Chondrocyte (in vitro differentiated cells): ENCODE data around the gene GRAMD1C. TPM values are rescaled to one million over a fixed set of nuclear protein-coding genes. Genes with fewer than 3 reads are reported as not detected.

ENCODE experiments used
- DNase-seq: peaks from one replicate; pipeline ENCODE4 v3.0.0; 2021; ENCODE audit warnings: mixed read lengths, low spot score
- H3K27ac Mint-ChIP-seq: one replicate; pipeline ENCODE4 v1.8.0; 2021; ENCODE audit warnings: mild to moderate bottlenecking, moderate library complexity, mixed read lengths; ENCODE audit not compliant: unreplicated experiment
- H3K27me3 Mint-ChIP-seq: 2 replicates; pipeline ENCODE4 v1.8.0; 2021; ENCODE audit warnings: low read depth, mixed read lengths
- H3K36me3 Mint-ChIP-seq: 2 replicates; pipeline ENCODE4 v1.8.0; 2021; ENCODE audit warnings: low read depth, mixed read lengths
- H3K4me1 Mint-ChIP-seq: 2 replicates; pipeline ENCODE4 v1.8.0; 2021; ENCODE audit warnings: low read depth, mild to moderate bottlenecking, mixed read lengths
- H3K4me3 Mint-ChIP-seq: one replicate; pipeline ENCODE4 v1.8.0; 2021; ENCODE audit warnings: mild to moderate bottlenecking, moderate library complexity, mixed read lengths; ENCODE audit not compliant: unreplicated experiment
- H3K9me3 Mint-ChIP-seq: 2 replicates; pipeline ENCODE4 v1.8.0; 2021; ENCODE audit warnings: low read depth, mixed read lengths
- long read RNA-seq: library from polyadenylated mRNA; stranded (forward); transcript quantifications from one replicate; pipeline ENCODE4 v2.0.0, GENCODE V29; 2021
- total RNA-seq: library from RNA; stranded (reverse); gene quantifications from 3 replicates; pipeline ENCODE4 v1.2.1, GENCODE V29; 2021
- TF ChIP-seq, protein P1 (sequence below): fragments of 200-600 bp; sonication (generic); IDR thresholded peaks from 2 replicates; pipeline ENCODE4 v1.5.0; 2021; ENCODE audit warnings: antibody characterized with exemption, mild to moderate bottlenecking, moderate library complexity

The GRAMD1C gene
- total RNA-seq: 1.2 to 2.3 TPM (median 1.6 TPM) in 3 replicates
- long read RNA-seq: 0 reads

GRCh38 chr3:113838631-113839209 lies at the start of gene GRAMD1C:
Gene GRAMD1C (plus strand): TSS chr3:113838788. CDS start chr3:113838910, 122 bp downstream.
- H3K9me3 Mint-ChIP-seq: no peaks in the 10 kb centered on the region
- no peaks in the 10 kb centered on the region for H3K27me3 Mint-ChIP-seq
- peaks cover 9% of the 10 kb centered on the region for H3K4me1 Mint-ChIP-seq
- TF ChIP-seq, protein P1, sequence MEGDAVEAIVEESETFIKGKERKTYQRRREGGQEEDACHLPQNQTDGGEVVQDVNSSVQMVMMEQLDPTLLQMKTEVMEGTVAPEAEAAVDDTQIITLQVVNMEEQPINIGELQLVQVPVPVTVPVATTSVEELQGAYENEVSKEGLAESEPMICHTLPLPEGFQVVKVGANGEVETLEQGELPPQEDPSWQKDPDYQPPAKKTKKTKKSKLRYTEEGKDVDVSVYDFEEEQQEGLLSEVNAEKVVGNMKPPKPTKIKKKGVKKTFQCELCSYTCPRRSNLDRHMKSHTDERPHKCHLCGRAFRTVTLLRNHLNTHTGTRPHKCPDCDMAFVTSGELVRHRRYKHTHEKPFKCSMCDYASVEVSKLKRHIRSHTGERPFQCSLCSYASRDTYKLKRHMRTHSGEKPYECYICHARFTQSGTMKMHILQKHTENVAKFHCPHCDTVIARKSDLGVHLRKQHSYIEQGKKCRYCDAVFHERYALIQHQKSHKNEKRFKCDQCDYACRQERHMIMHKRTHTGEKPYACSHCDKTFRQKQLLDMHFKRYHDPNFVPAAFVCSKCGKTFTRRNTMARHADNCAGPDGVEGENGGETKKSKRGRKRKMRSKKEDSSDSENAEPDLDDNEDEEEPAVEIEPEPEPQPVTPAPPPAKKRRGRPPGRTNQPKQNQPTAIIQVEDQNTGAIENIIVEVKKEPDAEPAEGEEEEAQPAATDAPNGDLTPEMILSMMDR: peak; percentile 91
- peak within 1 kb of the TSS; percentile 80 for H3K4me3 Mint-ChIP-seq
- H3K27ac Mint-ChIP-seq: peak within 1 kb of the TSS; percentile 23
- DNase-seq: no peak
- H3K36me3 Mint-ChIP-seq: no peaks in the 10 kb centered on the region

GRCh38 chr3:113791381-113791780 lies 47.2 kb upstream of the GRAMD1C start:
- Mint-ChIP-seq H3K27ac (no peak overlapping the region), H3K27me3 (no peaks in the 10 kb centered on the region), H3K4me1 (peaks cover 7% of the 10 kb centered on the region), H3K9me3 (no peaks in the 10 kb centered on the region), H3K36me3 (peaks cover 15% of the 10 kb centered on the region), H3K4me3 (no peak overlapping the region)
- no peak for DNase-seq
- TF ChIP-seq, protein P1: no peak

GRCh38 chr3:113794526-113794925 lies 44.1 kb upstream of the GRAMD1C start:
- Mint-ChIP-seq H3K4me3 (no peak overlapping the region), H3K36me3 (peaks cover 18% of the 10 kb centered on the region), H3K4me1 (peaks cover 1% of the 10 kb centered on the region), H3K27me3 (no peaks in the 10 kb centered on the region), H3K27ac (no peak overlapping the region), H3K9me3 (no peaks in the 10 kb centered on the region)
- TF ChIP-seq, protein P1: no peak
- DNase-seq: no peak

- Mint-ChIP-seq H3K27me3 (no peaks in the 10 kb centered on the region), H3K36me3 (peaks cover 20% of the 10 kb centered on the region), H3K4me1 (no peaks in the 10 kb centered on the region), H3K27ac (no peak overlapping the region), H3K4me3 (no peak overlapping the region), H3K9me3 (no peaks in the 10 kb centered on the region)
- TF ChIP-seq, protein P1: peak; percentile 51
- no peak for DNase-seq
These were observed 42.9 kb upstream of the GRAMD1C start for GRCh38 chr3:113795693-113796092.

DNA sequence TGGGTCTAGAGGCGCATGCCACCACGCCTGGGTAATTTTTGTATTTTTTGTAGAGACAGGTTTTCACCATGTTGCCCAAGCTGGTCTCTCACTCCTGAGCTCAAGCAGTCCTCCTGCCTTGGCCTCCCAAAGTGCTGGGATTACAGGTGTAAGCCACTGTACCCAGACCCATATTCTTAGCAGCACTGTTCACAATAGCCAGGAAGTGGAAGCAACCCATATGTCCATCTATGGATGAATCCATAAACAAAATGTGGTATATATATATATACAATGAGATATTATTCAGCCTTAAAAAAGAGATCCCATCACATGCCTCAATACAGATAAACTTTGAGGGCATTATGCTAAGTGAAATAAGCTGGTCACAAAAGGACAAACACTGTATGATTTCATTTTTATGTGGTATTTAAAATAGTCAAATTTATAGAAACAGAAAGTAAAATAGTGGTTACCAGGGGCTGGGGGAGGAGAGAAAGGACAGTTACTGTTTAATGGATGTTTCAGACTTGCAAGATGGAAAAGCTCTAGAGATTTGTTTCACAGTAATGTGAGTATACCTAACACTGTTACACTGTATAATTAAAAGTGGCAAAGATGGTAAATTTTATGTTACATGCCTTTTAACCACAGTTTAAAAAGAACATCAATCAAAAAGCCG lies 35.7 kb upstream of the GRAMD1C start:
- Mint-ChIP-seq H3K4me1 (no peaks in the 10 kb centered on the region), H3K27ac (no peak overlapping the region), H3K36me3 (peaks cover 37% of the 10 kb centered on the region), H3K27me3 (no peaks in the 10 kb centered on the region), H3K4me3 (no peak overlapping the region), H3K9me3 (no peaks in the 10 kb centered on the region)
- no peak for DNase-seq
- TF ChIP-seq, protein P1: no peak
